Measurements from ENCODE around the gene NOL7.

GRCh38 chr6:13568970-13569369 is 46.2 kb upstream of the NOL7 start:
- TF ChIP-seq CTCF (conservative IDR thresholded peaks at IDR 0.05; ENCODE audit: low read depth, low read length) (no peak), EZH2 (IDR thresholded peaks at IDR 0.05; ENCODE audit: borderline replicate concordance, low read depth, low read length, poor library complexity, severe bottlenecking) (no peak)

Measured in A673 (cell line).